H1 (cell line): ENCODE measurements around the gene RIMBP2.

Experiments
- CBX8 ChIP-seq: fragments of 300-800, 300-1000 bp; sonication (generic); IDR thresholded peaks from 2 replicates; pipeline ENCODE4 v1.7.1; 2016; ENCODE audit warnings: low read depth, low read length, borderline replicate concordance
- CREB1 ChIP-seq: IDR thresholded peaks from 2 replicates; pipeline ENCODE4 v1.6.1; 2012; ENCODE audit warnings: inconsistent platforms
- EZH2 ChIP-seq: fragments of 200-600 bp; sonication (generic); IDR thresholded peaks from 2 replicates; pipeline ENCODE4 v1.7.1; 2012; ENCODE audit warnings: low read depth, mild to moderate bottlenecking, moderate library complexity, low read length, inconsistent platforms; ENCODE audit not compliant: severe bottlenecking
- RXRA ChIP-seq: IDR thresholded peaks from 2 replicates; pipeline ENCODE4 v1.6.1; 2011; ENCODE audit warnings: low read depth, mild to moderate bottlenecking, low read length, moderate library complexity; ENCODE audit not compliant: insufficient read depth
- TF ChIP-seq, protein P1 (sequence below), 3 experiments: IDR thresholded peaks; 1 replicate in 2 of 3; 2 replicates in 1 of 3; pipeline versions ENCODE4 v1.5.1 to v1.6.1; 2011; ENCODE audit warnings: low read length in 3 of 3, mild to moderate bottlenecking in 3 of 3, inconsistent platforms in 2 of 3, low read depth in 1 of 3, moderate library complexity in 1 of 3; ENCODE audit not compliant: insufficient read depth in 1 of 3; ENCODE audit errors: control extremely low read depth in 1 of 3
- TF ChIP-seq, protein P2 (sequence below): IDR thresholded peaks from 2 replicates; pipeline ENCODE4 v1.6.1; 2011; ENCODE audit warnings: low read length, improper control_type of control experiment

DNA sequence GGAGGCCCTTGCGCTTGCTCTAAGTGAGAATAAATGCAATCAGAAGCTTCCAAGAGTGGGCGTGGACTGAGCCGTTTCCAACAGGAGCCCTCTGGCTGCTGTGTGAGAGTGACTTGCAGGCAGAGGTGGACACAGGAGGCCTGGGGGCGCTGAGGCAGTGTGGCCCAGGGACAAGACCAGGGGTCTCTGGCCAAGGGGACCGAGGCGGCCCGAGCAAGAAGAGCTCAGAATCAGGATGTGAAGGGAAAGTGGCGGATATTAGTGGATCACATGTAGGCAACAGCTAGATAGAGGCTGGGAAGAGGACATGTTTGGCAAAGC lies 8.6 kb downstream of the RIMBP2 start:
- TF ChIP-seq RXRA = no peak
- TF ChIP-seq, protein P1, sequence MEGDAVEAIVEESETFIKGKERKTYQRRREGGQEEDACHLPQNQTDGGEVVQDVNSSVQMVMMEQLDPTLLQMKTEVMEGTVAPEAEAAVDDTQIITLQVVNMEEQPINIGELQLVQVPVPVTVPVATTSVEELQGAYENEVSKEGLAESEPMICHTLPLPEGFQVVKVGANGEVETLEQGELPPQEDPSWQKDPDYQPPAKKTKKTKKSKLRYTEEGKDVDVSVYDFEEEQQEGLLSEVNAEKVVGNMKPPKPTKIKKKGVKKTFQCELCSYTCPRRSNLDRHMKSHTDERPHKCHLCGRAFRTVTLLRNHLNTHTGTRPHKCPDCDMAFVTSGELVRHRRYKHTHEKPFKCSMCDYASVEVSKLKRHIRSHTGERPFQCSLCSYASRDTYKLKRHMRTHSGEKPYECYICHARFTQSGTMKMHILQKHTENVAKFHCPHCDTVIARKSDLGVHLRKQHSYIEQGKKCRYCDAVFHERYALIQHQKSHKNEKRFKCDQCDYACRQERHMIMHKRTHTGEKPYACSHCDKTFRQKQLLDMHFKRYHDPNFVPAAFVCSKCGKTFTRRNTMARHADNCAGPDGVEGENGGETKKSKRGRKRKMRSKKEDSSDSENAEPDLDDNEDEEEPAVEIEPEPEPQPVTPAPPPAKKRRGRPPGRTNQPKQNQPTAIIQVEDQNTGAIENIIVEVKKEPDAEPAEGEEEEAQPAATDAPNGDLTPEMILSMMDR (IDR thresholded peaks at IDR 0.05; ENCODE audit: control extremely low read depth in 1 of 3, insufficient read depth in 1 of 3, low read depth in 1 of 3, low read length in 3 of 3) = no peak
- TF ChIP-seq EZH2 = no peak
- TF ChIP-seq CREB1 = no peak
- TF ChIP-seq CBX8 = no peak
- TF ChIP-seq, protein P2, sequence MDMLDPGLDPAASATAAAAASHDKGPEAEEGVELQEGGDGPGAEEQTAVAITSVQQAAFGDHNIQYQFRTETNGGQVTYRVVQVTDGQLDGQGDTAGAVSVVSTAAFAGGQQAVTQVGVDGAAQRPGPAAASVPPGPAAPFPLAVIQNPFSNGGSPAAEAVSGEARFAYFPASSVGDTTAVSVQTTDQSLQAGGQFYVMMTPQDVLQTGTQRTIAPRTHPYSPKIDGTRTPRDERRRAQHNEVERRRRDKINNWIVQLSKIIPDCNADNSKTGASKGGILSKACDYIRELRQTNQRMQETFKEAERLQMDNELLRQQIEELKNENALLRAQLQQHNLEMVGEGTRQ = no peak
